H1 (cell line): ENCODE measurements around the gene PITRM1. TPM values are rescaled to one million over a fixed set of nuclear protein-coding genes. Genes with fewer than 3 reads are reported as not detected.

Experiments used
- CTCF ChIA-PET: fragments of 300-600 bp; sonication (Branson Sonifier 250); formaldehyde crosslinking; loops from one replicate; lab custom pipeline; 2021; ENCODE audit not compliant: partially characterized antibody; lab: Charles Lee
- POLR2A ChIA-PET: fragments of 300-600 bp; sonication (Branson Sonifier 250); formaldehyde crosslinking; loops from one replicate; lab custom pipeline; 2021; ENCODE audit warnings: inconsistent platforms; ENCODE audit not compliant: partially characterized antibody; lab: Charles Lee
- DNase-seq, 2 experiments: peaks; one replicate each; pipeline versions ENCODE4 v3.0.0 to v3.0.0-alpha.2; 2010 to 2022; ENCODE audit warnings: low spot score in 2 of 2, low read depth in 1 of 2, mixed read lengths in 1 of 2
- FAIRE-seq: peaks from 2 replicates; lab custom pipeline; 2011; peaks lifted over from hg19 to GRCh38; lab: Jason Lieb, UNC
- H2AFZ ChIP-seq: 2 replicates; pipeline ENCODE4 v1.8.1; 2012; ENCODE audit warnings: low read length, inconsistent platforms
- H2AK5ac ChIP-seq: 2 replicates; pipeline ENCODE4 v1.6.1; 2013; ENCODE audit warnings: low read depth, low read length
- H2BK120ac ChIP-seq: replicated peaks from 2 replicates; pipeline ENCODE3; 2013; ENCODE audit warnings: low read depth, low read length, inconsistent platforms
- H2BK12ac ChIP-seq: 2 replicates; pipeline ENCODE4 v1.6.1; 2013; ENCODE audit warnings: low read depth, low read length
- H2BK15ac ChIP-seq: 2 replicates; pipeline ENCODE4 v1.6.1; 2013; ENCODE audit warnings: low read length
- H2BK20ac ChIP-seq: 2 replicates; pipeline ENCODE4 v1.6.1; 2013; ENCODE audit warnings: low read length
- H2BK5ac ChIP-seq: 2 replicates; pipeline ENCODE4 v1.6.1; 2013; ENCODE audit warnings: low read depth, low read length
- H3K14ac ChIP-seq: 2 replicates; pipeline ENCODE4 v1.6.1; 2013; ENCODE audit warnings: inconsistent platforms; ENCODE audit not compliant: insufficient read length
- H3K18ac ChIP-seq: 2 replicates; pipeline ENCODE4 v1.6.1; 2013; ENCODE audit warnings: low read length; ENCODE audit errors: extremely low read depth
- H3K23ac ChIP-seq: 2 replicates; pipeline ENCODE4 v1.6.1; 2013; ENCODE audit warnings: inconsistent platforms; ENCODE audit not compliant: insufficient read length
- H3K23me2 ChIP-seq: 2 replicates; pipeline ENCODE4 v1.6.1; 2013; ENCODE audit warnings: low read depth, low read length
- H3K27ac ChIP-seq: 2 replicates; pipeline ENCODE4 v1.6.1; 2011; ENCODE audit warnings: low read depth, low read length, inconsistent platforms
- H3K27me3 ChIP-seq, 4 experiments: replicated peaks in 1 of 4; 1 replicate in 1 of 4; 2 replicates in 3 of 4; pipeline versions ENCODE4 v1.6.1 to v1.8.1; 2011 to 2013; ENCODE audit warnings: low read length in 3 of 4, mild to moderate bottlenecking in 3 of 4, inconsistent platforms in 2 of 4, mixed read lengths in 2 of 4, moderate library complexity in 1 of 4; ENCODE audit not compliant: control insufficient read depth in 3 of 4, insufficient read depth in 3 of 4; ENCODE audit errors: extremely low read depth in 1 of 4
- H3K36me3 ChIP-seq, 4 experiments: 2 replicates each; pipeline versions ENCODE4 v1.6.1 to v1.8.1; 2011 to 2013; ENCODE audit warnings: mild to moderate bottlenecking in 4 of 4, low read length in 3 of 4, moderate library complexity in 2 of 4, control low read depth in 1 of 4, inconsistent platforms in 1 of 4; ENCODE audit not compliant: insufficient read depth in 4 of 4, control insufficient read depth in 2 of 4
- H3K4ac ChIP-seq: replicated peaks from 2 replicates; pipeline ENCODE3; 2013; ENCODE audit warnings: low read length, low read depth, mixed read lengths, inconsistent platforms; ENCODE audit not compliant: insufficient read length
- H3K4me1 ChIP-seq, 4 experiments: replicated peaks in 1 of 4; 1 replicate in 1 of 4; 2 replicates in 3 of 4; pipeline versions ENCODE4 v1.6.1 to v1.8.1; 2011 to 2013; ENCODE audit warnings: low read length in 3 of 4, inconsistent platforms in 2 of 4, mixed read lengths in 1 of 4; ENCODE audit not compliant: insufficient read depth in 4 of 4, control insufficient read depth in 3 of 4
- H3K4me2 ChIP-seq, 2 experiments: 2 replicates each; pipeline versions ENCODE4 v1.6.1 to v1.8.1; 2011 to 2013; ENCODE audit warnings: low read depth in 2 of 2, low read length in 2 of 2, control low read depth in 1 of 2, inconsistent platforms in 1 of 2, mild to moderate bottlenecking in 1 of 2; ENCODE audit not compliant: insufficient read depth in 1 of 2
- H3K4me3 ChIP-seq, 4 experiments: fragments of 200-600, 300-600 bp in 1 of 4; sonication (generic), shearing (Covaris generic), sonication (Bioruptor Twin) in 1 of 4; 2 replicates each; pipeline versions ENCODE4 v1.5.1 to v1.8.1; 2011 to 2016; ENCODE audit warnings: low read length in 4 of 4, low read depth in 3 of 4, control low read depth in 2 of 4, inconsistent platforms in 2 of 4, mild to moderate bottlenecking in 2 of 4, mixed read lengths in 1 of 4, moderate library complexity in 1 of 4; ENCODE audit not compliant: insufficient read depth in 2 of 4; ENCODE audit errors: extremely low read depth in 1 of 4
- H3K56ac ChIP-seq: replicated peaks from 2 replicates; pipeline ENCODE3; 2013; ENCODE audit warnings: low read depth, mild to moderate bottlenecking, mixed read lengths, low read length, inconsistent platforms; ENCODE audit not compliant: insufficient read length
- H3K79me1 ChIP-seq: 2 replicates; pipeline ENCODE4 v1.6.1; 2013; ENCODE audit warnings: low read depth, low read length, control low read depth
- H3K79me2 ChIP-seq, 2 experiments: 2 replicates each; pipeline versions ENCODE4 v1.6.1 to v1.8.1; 2012 to 2013; ENCODE audit warnings: low read length in 2 of 2, mild to moderate bottlenecking in 2 of 2, inconsistent platforms in 1 of 2; ENCODE audit not compliant: insufficient read depth in 2 of 2, control insufficient read depth in 1 of 2
- H3K9ac ChIP-seq, 4 experiments: replicated peaks in 1 of 4; 1 replicate in 1 of 4; 2 replicates in 3 of 4; pipeline versions ENCODE4 v1.6.1 to v1.8.1; 2011 to 2013; ENCODE audit warnings: low read depth in 3 of 4, low read length in 3 of 4, control low read depth in 2 of 4, mild to moderate bottlenecking in 2 of 4, moderate library complexity in 2 of 4, inconsistent platforms in 1 of 4; ENCODE audit errors: extremely low read depth in 1 of 4
- H3K9me3 ChIP-seq, 2 experiments: 2 replicates each; pipeline versions ENCODE4 v1.6.1 to v1.8.1; 2012 to 2013; ENCODE audit warnings: mild to moderate bottlenecking in 2 of 2, moderate library complexity in 2 of 2, control low read depth in 1 of 2, inconsistent platforms in 1 of 2, low read depth in 1 of 2, low read length in 1 of 2, mixed read lengths in 1 of 2; ENCODE audit not compliant: insufficient read depth in 2 of 2
- H4K20me1 ChIP-seq, 2 experiments: replicated peaks in 1 of 2; 2 replicates each; pipeline versions ENCODE3 to v1.8.1; 2011 to 2013; ENCODE audit warnings: inconsistent platforms in 2 of 2, low read length in 2 of 2, mild to moderate bottlenecking in 1 of 2; ENCODE audit not compliant: insufficient read depth in 2 of 2, control insufficient read depth in 1 of 2
- H4K5ac ChIP-seq: 2 replicates; pipeline ENCODE4 v1.6.1; 2013; ENCODE audit warnings: low read length, low read depth, mixed read lengths, inconsistent platforms; ENCODE audit not compliant: insufficient read length
- H4K8ac ChIP-seq: 2 replicates; pipeline ENCODE4 v1.8.0; 2013; ENCODE audit warnings: mild to moderate bottlenecking, moderate library complexity, low read length, inconsistent platforms; ENCODE audit not compliant: insufficient read depth; ENCODE audit errors: extremely low read depth
- H4K91ac ChIP-seq: replicated peaks from 2 replicates; pipeline ENCODE3; 2013; ENCODE audit warnings: low read length, mixed read lengths, inconsistent platforms; ENCODE audit not compliant: insufficient read length
- BRCA1 ChIP-seq: IDR thresholded peaks from 2 replicates; pipeline ENCODE4 v1.6.1; 2012; ENCODE audit warnings: low read depth, low read length, improper control_type of control experiment
- CBX8 ChIP-seq: fragments of 300-800, 300-1000 bp; sonication (generic); IDR thresholded peaks from 2 replicates; pipeline ENCODE4 v1.7.1; 2016; ENCODE audit warnings: low read depth, low read length, borderline replicate concordance
- EGR1 ChIP-seq: IDR thresholded peaks from 2 replicates; pipeline ENCODE4 v1.6.1; 2011; ENCODE audit warnings: low read depth, low read length, borderline replicate concordance
- JUN ChIP-seq: IDR thresholded peaks from 2 replicates; pipeline ENCODE4 v1.6.1; 2011; ENCODE audit warnings: low read depth, mild to moderate bottlenecking, improper control_type of control experiment, low read length
- KDM4A ChIP-seq: IDR thresholded peaks from one replicate; pipeline ENCODE4 v1.7.1; 2012; ENCODE audit warnings: low read depth, mild to moderate bottlenecking, moderate library complexity, low read length, inconsistent platforms; ENCODE audit not compliant: severe bottlenecking
- POLR2A ChIP-seq, 2 experiments: IDR thresholded peaks; 1 replicate in 1 of 2; 2 replicates in 1 of 2; pipeline ENCODE4 v1.6.1; 2011; ENCODE audit warnings: low read depth in 2 of 2, low read length in 2 of 2, mild to moderate bottlenecking in 2 of 2; ENCODE audit errors: control extremely low read depth in 1 of 2
- TCF12 ChIP-seq: IDR thresholded peaks from 2 replicates; pipeline ENCODE4 v1.6.1; 2011; ENCODE audit warnings: low read depth, mild to moderate bottlenecking, low read length
- WGBS, 2 experiments: shearing (Covaris generic) in 1 of 2; methylation state at CpG; one replicate each; pipeline versions ENCODE4 v1.1.6 to v1.1.7; 2013 to 2015; ENCODE audit warnings: low lambda C conversion rate in 2 of 2, mixed read lengths in 2 of 2, inconsistent platforms in 1 of 2, low coverage in 1 of 2, missing lambda C conversion rate in 1 of 2; ENCODE audit not compliant: insufficient replicate concordance in 2 of 2, insufficient coverage in 1 of 2, insufficient read length in 1 of 2; ENCODE audit errors: extremely low coverage in 1 of 2, missing lambda C conversion rate in 1 of 2; 5-methylcytosine and 5-hydroxymethylcytosine counted together
- polyA plus RNA-seq, 7 experiments: library from polyadenylated mRNA; depleted of rRNA in 3 of 7; stranded (reverse) in 5 of 7; unstranded in 2 of 7; fragments of >200 nt in 5 of 7; fragments of 200-250 nt in 2 of 7; gene quantifications; 1 replicate in 5 of 7; 2 replicates in 1 of 7; 4 replicates in 1 of 7; pipeline versions ENCODE4 v1.2.1 to v1.2.3, GENCODE V29; 2011 to 2013; ENCODE audit warnings: missing spikeins in 2 of 7, mixed read lengths in 2 of 7
- total RNA-seq: library from RNA; stranded (reverse); fragmentation: NEBNext Ultra II Directional; extraction: Animal tissue kit (Norgen Biotek cat#: 25700); gene quantifications from 2 replicates; pipeline ENCODE4 v1.2.1, GENCODE V29; 2021

PITRM1 gene
- total and polyA plus RNA-seq, 2 of the 8 experiments (the other 6 are each of a cell fraction or from before 2014, with no cell fraction given): 18.6 to 31.5 TPM

- Histone ChIP-seq H3K23me2 (peaks cover 4% of the 10 kb centered on the region; the same call in 1 of the 2 replicates), H3K4me1 (peaks cover 0 to 3% (median under 1%) of the 10 kb centered on the region in 4 experiments; a peak in 5 of 7 replicates), H2AFZ (no peak overlapping the region), H4K5ac (no peak overlapping the region), H2BK20ac (no peak overlapping the region), H4K20me1 (peaks cover 11 to 14% of the 10 kb centered on the region in 2 experiments), H3K4ac (no peak overlapping the region), H3K36me3 (peaks cover 3 to 33% (median 9%) of the 10 kb centered on the region in 4 experiments), H2BK5ac (no peak overlapping the region), H3K9ac (no peak overlapping the region), H3K4me3 (no peak overlapping the region), H3K27ac (no peak overlapping the region), H2BK12ac (no peak overlapping the region), H3K27me3 (no peaks in the 10 kb centered on the region), H3K18ac (no peak overlapping the region), H3K79me2 (peaks cover 0 to 76% of the 10 kb centered on the region in 2 experiments; a peak in 3 of 4 replicates), H2BK120ac (no peak overlapping the region), H2BK15ac (no peak overlapping the region), H3K56ac (no peak overlapping the region), H3K4me2 (no peak overlapping the region), H3K79me1 (peaks cover 12% of the 10 kb centered on the region), H3K9me3 (no peaks in the 10 kb centered on the region), H4K91ac (no peak overlapping the region), H4K8ac (no peak overlapping the region), H3K23ac (no peak overlapping the region), H2AK5ac (no peak overlapping the region), H3K14ac (no peak overlapping the region)
- DNase-seq (no peak), FAIRE-seq (no peak)
- TF ChIP-seq BRCA1 (no peak), KDM4A (no peak), CBX8 (no peak), POLR2A (IDR thresholded peaks at IDR 0.05; ENCODE audit: control extremely low read depth in 1 of 2, low read depth in 2 of 2, low read length in 2 of 2) (no peak), JUN (no peak), EGR1 (no peak), TCF12 (no peak)
- ChIA-PET POLR2A (interaction anchor here (1.6 kb wide), 1 partner anchor 19 kb away, joined by 4 read pairs; no protein-coding TSS in a partner anchor), CTCF (interaction anchor here (0.7 to 2.1 kb wide), 3 partner anchors 98 to 1686 kb away, joined by 3 to 4 read pairs (median 3); no protein-coding TSS in a partner anchor)
- 85% methylated on average over 16 of the region's 16 CpGs; no CpG with 5 or more reads in 1 of the 2 experiments for WGBS, 2 experiments
Measured at GRCh38 chr10:3096149-3096548, 76.4 kb downstream of the PITRM1 start.
